Ureter (tissue), 1 donor: ENCODE results near the gene QKI. TPM values are rescaled to one million over a fixed set of nuclear protein-coding genes. Genes with fewer than 3 reads are reported as not detected.

Source experiments
- DNase-seq: peaks from one replicate; pipeline ENCODE4 v3.0.0-alpha.2; 2020; ENCODE audit warnings: low spot score
- total RNA-seq: library from RNA; stranded (reverse); gene quantifications from one replicate; pipeline ENCODE4 v1.2.4, GENCODE V29; 2023
- donor health status: DM: yes; HTN: yes; CAD: no.

Gene QKI
- total RNA-seq, 1 donor from 2014 or later = 96.7 TPM

- no peak for DNase-seq
Measured at GRCh38 chr6:163613668-163614067, 199.2 kb downstream of the QKI start.

- no peak for DNase-seq
Measured at GRCh38 chr6:163616452-163616851, 201.9 kb downstream of the QKI start.

- no peak for DNase-seq
Measured at GRCh38 chr6:163617549-163617948, 203.0 kb downstream of the QKI start.

GRCh38 chr6:163620101-163620500 is 205.6 kb downstream of the QKI start:
- no peak for DNase-seq

GRCh38 chr6:163620670-163621330 is 206.3 kb downstream of the QKI start:
- no peak for DNase-seq

- no peak for DNase-seq
Measured at GRCh38 chr6:163625265-163625664, 210.7 kb downstream of the QKI start.

GRCh38 chr6:163626073-163626867 is 211.8 kb downstream of the QKI start:
- DNase-seq = no peak

- no peak for DNase-seq
Measured at GRCh38 chr6:163627274-163628062, 212.9 kb downstream of the QKI start.
